Prostate gland (tissue), 2 donors: ENCODE data around the gene EIF5B. TPM values are rescaled to one million over a fixed set of nuclear protein-coding genes. Genes with fewer than 3 reads are reported as not detected.
"Not testable (repeated sequence)": the region's sequence is repeated elsewhere in the genome, so short reads cannot be mapped to it uniquely, and the experiment has no call there.

Experiments used
- DNase-seq: peaks from one replicate; pipeline ENCODE4 v3.0.0-alpha.2; 2019; ENCODE audit warnings: low spot score
- H3K27ac ChIP-seq, 2 donors: fragments of 200-600 bp; sonication (generic); 2 replicates each; pipeline ENCODE4 v1.5.1; 2017 to 2019
- H3K27me3 ChIP-seq: fragments of 200-600 bp; sonication (generic); replicated peaks from 2 replicates; pipeline ENCODE4 v1.5.1; 2019; ENCODE audit not compliant: insufficient read depth
- H3K36me3 ChIP-seq, 2 donors: fragments of 200-600 bp; sonication (generic); 1 replicate in 1 of 2; 2 replicates in 1 of 2; pipeline versions ENCODE4 v1.5.1 to v1.8.1; 2017 to 2019
- H3K4me1 ChIP-seq: fragments of 200-600 bp; sonication (generic); replicated peaks from 2 replicates; pipeline ENCODE4 v1.5.1; 2019
- H3K4me3 ChIP-seq, 2 donors: fragments of 200-600 bp; sonication (generic); 2 replicates each; pipeline ENCODE4 v1.5.1; 2017 to 2019
- H3K9me3 ChIP-seq: fragments of 200-600 bp; sonication (generic); 2 replicates; pipeline ENCODE4 v1.5.1; 2017
- CTCF ChIP-seq, 4 experiments: fragments of 200-600 bp in 2 of 4; fragments of 450-650 bp in 2 of 4; sonication (generic) in 2 of 4; IDR thresholded peaks; 1 replicate in 3 of 4; 2 replicates in 1 of 4; pipeline ENCODE4 v1.5.1; 2016 to 2019; ENCODE audit warnings: antibody characterized with exemption in 4 of 4, mild to moderate bottlenecking in 2 of 4, moderate library complexity in 2 of 4
- POLR2A ChIP-seq: fragments of 450-650 bp; IDR thresholded peaks from one replicate; pipeline ENCODE4 v1.6.1; 2016; ENCODE audit warnings: antibody characterized with exemption, mild to moderate bottlenecking
- POLR2AphosphoS5 ChIP-seq: sonication (generic); formaldehyde crosslinking; IDR thresholded peaks from one replicate; pipeline ENCODE4 v1.6.1; 2017; ENCODE audit warnings: antibody characterized with exemption
- WGBS: methylation state at CpG from one replicate; pipeline ENCODE4 v1.1.5; 2018; 5-methylcytosine and 5-hydroxymethylcytosine counted together
- intact Hi-C: fragments of 100-400 bp; cut with DNase I; formaldehyde crosslinking; loops from one replicate; pipeline ENCODE4 v1.14.2; 2022
- total RNA-seq, 2 donors: library from RNA; depleted of rRNA; stranded (reverse); fragments of >200 nt; gene quantifications; one replicate each; pipeline ENCODE4 v1.1.0, GENCODE V29; 2016

EIF5B gene
- total RNA-seq, 2 donors from 2014 or later = 24.0 to 40.5 TPM

- no peak overlapping the region for H3K4me3 ChIP-seq
- intact Hi-C loops = no loop called here
- no peak overlapping the region for H3K27ac ChIP-seq
- DNase-seq = no peak
- no peaks in the 10 kb centered on the region for H3K4me1 ChIP-seq
- H3K36me3 ChIP-seq = no peaks in the 10 kb centered on the region
- no peaks in the 10 kb centered on the region for H3K9me3 ChIP-seq
- no peak for TF ChIP-seq POLR2A
- TF ChIP-seq POLR2AphosphoS5 = no peak
- no peaks in the 10 kb centered on the region for H3K27me3 ChIP-seq
Measured at GRCh38 chr2:99350194-99350593, 13.0 kb downstream of the EIF5B start.

- TF ChIP-seq POLR2AphosphoS5 (no peak), CTCF (IDR thresholded peaks at IDR 0.05) (no peak), POLR2A (no peak)
- intact Hi-C loops = no loop called here
- no peaks in the 10 kb centered on the region for H3K36me3 ChIP-seq
- 94% methylated on average over 1 of the region's 1 CpG for WGBS
- no peak for DNase-seq
- no peaks in the 10 kb centered on the region for H3K27me3 ChIP-seq
- no peaks in the 10 kb centered on the region for H3K9me3 ChIP-seq
- no peak overlapping the region for H3K4me3 ChIP-seq
- no peaks in the 10 kb centered on the region for H3K4me1 ChIP-seq
- H3K27ac ChIP-seq = no peak overlapping the region
Measured at GRCh38 chr2:99354070-99354469, 16.9 kb downstream of the EIF5B start.

- H3K4me1 ChIP-seq, H3K27me3 ChIP-seq, H3K4me3 ChIP-seq, DNase-seq, H3K9me3 ChIP-seq, H3K27ac ChIP-seq, H3K36me3 ChIP-seq, intact Hi-C loops: not testable (repeated sequence)
- WGBS = 94% methylated on average over 8 of the region's 8 CpGs
Measured at GRCh38 chr2:99354825-99355224, 17.6 kb downstream of the EIF5B start.

GRCh38 chr2:99356853-99357252, 19.7 kb downstream of the EIF5B start:
- Histone ChIP-seq H3K4me1 (no peaks in the 10 kb centered on the region), H3K36me3 (no peaks in the 10 kb centered on the region), H3K4me3 (no peak overlapping the region), H3K9me3 (no peaks in the 10 kb centered on the region), H3K27me3 (no peaks in the 10 kb centered on the region), H3K27ac (no peak overlapping the region)
- intact Hi-C loops = no loop called here
- TF ChIP-seq POLR2A (no peak), POLR2AphosphoS5 (no peak), CTCF (IDR thresholded peaks at IDR 0.05) (no peak)
- no peak for DNase-seq

GRCh38 chr2:99365661-99366060, 28.5 kb downstream of the EIF5B start:
- Histone ChIP-seq H3K36me3 (no peaks in the 10 kb centered on the region), H3K9me3 (no peaks in the 10 kb centered on the region), H3K27me3 (no peaks in the 10 kb centered on the region), H3K4me3 (no peak overlapping the region), H3K4me1 (peaks cover 3% of the 10 kb centered on the region), H3K27ac (no peak overlapping the region)
- no peak for DNase-seq
- intact Hi-C loops = no loop called here
- 38% methylated on average over 2 of the region's 2 CpGs for WGBS
- no peak for TF ChIP-seq POLR2AphosphoS5

- intact Hi-C loops, H3K36me3 ChIP-seq: not testable (repeated sequence)
Measured at GRCh38 chr2:99368854-99369253, 31.7 kb downstream of the EIF5B start.

GRCh38 chr2:99373144-99373543, 36.0 kb downstream of the EIF5B start:
- WGBS = 93% methylated on average over 4 of the region's 4 CpGs
- no peak for TF ChIP-seq CTCF (IDR thresholded peaks at IDR 0.05)
- no peak for TF ChIP-seq POLR2AphosphoS5
- no peak for TF ChIP-seq POLR2A

More at GRCh38 chr2:99368854-99369253, 31.7 kb downstream of the EIF5B start:
- not testable (repeated sequence) for H3K9me3 ChIP-seq, H3K4me1 ChIP-seq, H3K27ac ChIP-seq, H3K4me3 ChIP-seq, DNase-seq, H3K27me3 ChIP-seq
- 98% methylated on average over 5 of the region's 5 CpGs for WGBS

More at GRCh38 chr2:99373144-99373543, 36.0 kb downstream of the EIF5B start:
- H3K4me1 ChIP-seq = no peaks in the 10 kb centered on the region
- H3K27ac ChIP-seq = no peak overlapping the region
- H3K9me3 ChIP-seq = no peaks in the 10 kb centered on the region
- no peak for DNase-seq
- H3K36me3 ChIP-seq = no peaks in the 10 kb centered on the region
- H3K4me3 ChIP-seq = no peak overlapping the region
- H3K27me3 ChIP-seq = no peaks in the 10 kb centered on the region
- intact Hi-C loops = no loop called here
